GM12878 (cell line): ENCODE results near the gene MAPRE2. TPM values are rescaled to one million over a fixed set of nuclear protein-coding genes. Genes with fewer than 3 reads are reported as not detected.

Source experiments
- ATAC-seq: fragments of 200-7000 bp; cut with Tn5 transposase; 3 replicates; pipeline ENCODE4 v1.9.1; 2020; ENCODE audit warnings: mild to moderate bottlenecking, moderate library complexity
- BruUV-seq: library from RNA; stranded (reverse); fragments of 400-500 nt; replicated peaks from 2 replicates; lab custom pipeline; 2021; lab: Mats Ljungman, UMichigan
- CTCF ChIA-PET: fragments of 300-600 bp; sonication (Branson Sonifier 250); formaldehyde crosslinking; extraction: SDS; loops from one replicate; lab custom pipeline; 2021; ENCODE audit warnings: inconsistent platforms; lab: Yijun Ruan, JAX
- POLR2A ChIA-PET: fragments of 350-600 bp; formaldehyde crosslinking; extraction: SDS; loops from one replicate; lab custom pipeline; 2021; ENCODE audit warnings: inconsistent platforms; lab: Charles Lee
- RAD21 ChIA-PET: fragments of 300-600 bp; sonication (Branson Sonifier 250); formaldehyde crosslinking; loops from one replicate; lab custom pipeline; 2023; ENCODE audit warnings: antibody characterized with exemption; ENCODE audit not compliant: unreplicated experiment; lab: Charles Lee
- SMC1A ChIA-PET: fragments of 300-600 bp; sonication (Branson Sonifier 250); formaldehyde crosslinking; loops from one replicate; lab custom pipeline; 2023; ENCODE audit not compliant: unreplicated experiment, uncharacterized antibody; lab: Charles Lee
- DNase-seq: peaks from one replicate; pipeline ENCODE4 v3.0.0-alpha.2; 2011; ENCODE audit warnings: low read depth, low spot score
- FAIRE-seq: peaks from 3 replicates; lab custom pipeline; 2011; peaks lifted over from hg19 to GRCh38; lab: Jason Lieb, UNC
- H2AFZ ChIP-seq: 2 replicates; pipeline ENCODE4 v1.6.0; 2011; ENCODE audit warnings: low read depth, low read length, control low read depth; ENCODE audit not compliant: control insufficient read depth
- H3K27ac ChIP-seq: 2 replicates; pipeline ENCODE4 v1.5.1; 2011; ENCODE audit warnings: control low read depth; ENCODE audit not compliant: control insufficient read depth, insufficient read depth
- H3K27me3 ChIP-seq, 2 experiments: replicated peaks in 1 of 2; 2 replicates each; pipeline versions ENCODE4 v1.6.0 to v1.6.1; 2011; ENCODE audit warnings: low read length in 1 of 2; ENCODE audit not compliant: control insufficient read depth in 2 of 2, insufficient read depth in 2 of 2
- H3K36me3 ChIP-seq, 2 experiments: 2 replicates each; pipeline ENCODE4 v1.5.1; 2011; ENCODE audit warnings: low read length in 1 of 2; ENCODE audit not compliant: control insufficient read depth in 2 of 2, insufficient read depth in 2 of 2
- H3K4me1 ChIP-seq: 2 replicates; pipeline ENCODE4 v1.6.1; 2011; ENCODE audit warnings: mild to moderate bottlenecking, low read length, moderate library complexity, mixed read lengths; ENCODE audit not compliant: control insufficient read depth, insufficient read depth
- H3K4me2 ChIP-seq: 2 replicates; pipeline ENCODE4 v1.6.0; 2011; ENCODE audit warnings: control low read depth; ENCODE audit not compliant: control insufficient read depth, insufficient read depth
- H3K4me3 ChIP-seq: fragments of 200-600 bp; sonication (generic); 2 replicates; pipeline ENCODE4 v1.5.1; 2016
- H3K79me2 ChIP-seq: 2 replicates; pipeline ENCODE4 v1.6.0; 2011; ENCODE audit warnings: low read length; ENCODE audit not compliant: control insufficient read depth, insufficient read depth
- H3K9ac ChIP-seq: 2 replicates; pipeline ENCODE4 v1.8.0; 2011; ENCODE audit warnings: low read length, control low read depth, mixed read lengths; ENCODE audit not compliant: control insufficient read depth, insufficient read depth
- H3K9me3 ChIP-seq: replicated peaks from 3 replicates; pipeline ENCODE4 v1.5.1; 2011; ENCODE audit warnings: mild to moderate bottlenecking, low read length; ENCODE audit not compliant: control insufficient read depth, insufficient read depth
- H4K20me1 ChIP-seq: 2 replicates; pipeline ENCODE4 v1.6.0; 2011; ENCODE audit not compliant: control insufficient read depth, insufficient read depth
- CREB1 ChIP-seq: IDR thresholded peaks from 2 replicates; pipeline ENCODE4 v1.6.1; 2012; ENCODE audit warnings: low read depth, mild to moderate bottlenecking, inconsistent platforms
- LARP7 ChIP-seq: fragments of 450-650 bp; IDR thresholded peaks from 2 replicates; pipeline ENCODE4 v1.6.1; 2017; ENCODE audit warnings: mild to moderate bottlenecking
- PML ChIP-seq: IDR thresholded peaks from 2 replicates; pipeline ENCODE4 v1.6.1; 2012; ENCODE audit warnings: low read length, inconsistent platforms
- POLR2AphosphoS2 ChIP-seq: IDR thresholded peaks from 2 replicates; pipeline ENCODE4 v1.6.1; 2011; ENCODE audit warnings: low read depth, mild to moderate bottlenecking, low read length, improper control_type of control experiment, moderate library complexity
- SIX5 ChIP-seq: IDR thresholded peaks from 2 replicates; pipeline ENCODE4 v1.6.1; 2011; ENCODE audit warnings: mild to moderate bottlenecking, low read depth, low read length, moderate library complexity; ENCODE audit not compliant: severe bottlenecking
- SPI1 ChIP-seq: IDR thresholded peaks from 2 replicates; pipeline ENCODE4 v1.6.1; 2011; ENCODE audit warnings: low read depth, mild to moderate bottlenecking, low read length, moderate library complexity, borderline replicate concordance; ENCODE audit not compliant: insufficient read depth
- STAT1 ChIP-seq: fragments of 450-650 bp; conservative IDR thresholded peaks from 2 replicates; pipeline ENCODE4 v1.6.1; 2014; ENCODE audit warnings: antibody characterized with exemption, mild to moderate bottlenecking
- ZNF207 ChIP-seq: fragments of 450-650 bp; IDR thresholded peaks from 2 replicates; pipeline ENCODE4 v1.6.1; 2014; ENCODE audit warnings: antibody characterized with exemption, mild to moderate bottlenecking, borderline replicate concordance
- WGBS: methylation state at CpG from one replicate; pipeline ENCODE4 v1.1.6; 2016; ENCODE audit warnings: low lambda C conversion rate; ENCODE audit not compliant: insufficient replicate concordance, insufficient coverage; ENCODE audit errors: missing lambda C conversion rate; 5-methylcytosine and 5-hydroxymethylcytosine counted together
- in situ Hi-C: fragments of 300-500 bp; cut with MboI; formaldehyde crosslinking; loops from 9 replicates; pipeline ENCODE4 v1.14.3; 2018; ENCODE audit warnings: mixed read lengths
- intact Hi-C: fragments of 100-400 bp; cut with micrococcal nuclease; formaldehyde crosslinking; loops from one replicate; pipeline ENCODE4 v1.14.2; 2022; ENCODE audit not compliant: unreplicated experiment
- polyA plus RNA-seq, 11 experiments: library from polyadenylated mRNA; depleted of rRNA in 4 of 11; unstranded in 6 of 11; stranded (reverse) in 5 of 11; fragments of >200 nt; fragmentation: Nextera tagmentation in 4 of 11; fragmentation: Illumina TruSeq in 1 of 11; extraction: Ambion mirVana in 4 of 11; extraction: Trizol in 1 of 11; gene quantifications; 1 replicate in 1 of 11; 2 replicates in 10 of 11; pipeline versions ENCODE4 v1.2.1 to v1.2.3, GENCODE V29; 2011 to 2016; ENCODE audit warnings: inconsistent platforms in 2 of 11, missing spikeins in 2 of 11, low read depth in 1 of 11
- total RNA-seq, 4 experiments: library from RNA; depleted of rRNA in 3 of 4; stranded (reverse); fragments of >200 nt in 3 of 4; fragmentation: Illumina TruSeq in 1 of 4; extraction: Trizol in 1 of 4; gene quantifications; 2 replicates each; pipeline versions ENCODE4 v1.2.1 to v1.2.3, GENCODE V29; 2013 to 2021
- TF ChIP-seq, protein P1 (sequence below): IDR thresholded peaks from 2 replicates; pipeline ENCODE4 v1.6.1; 2012; ENCODE audit warnings: low read depth, low read length, improper control_type of control experiment
- TF ChIP-seq, protein P2 (sequence below): IDR thresholded peaks from 2 replicates; pipeline ENCODE4 v1.6.1; 2011; ENCODE audit warnings: low read depth, mild to moderate bottlenecking, low read length, moderate library complexity, borderline replicate concordance; ENCODE audit errors: extremely low read depth

The MAPRE2 gene
- total and polyA plus RNA-seq, 10 of the 15 experiments (the other 5 are each of a cell fraction or from before 2014, with no cell fraction given) = 11.0 to 50.6 (median 24.0) TPM

DNA sequence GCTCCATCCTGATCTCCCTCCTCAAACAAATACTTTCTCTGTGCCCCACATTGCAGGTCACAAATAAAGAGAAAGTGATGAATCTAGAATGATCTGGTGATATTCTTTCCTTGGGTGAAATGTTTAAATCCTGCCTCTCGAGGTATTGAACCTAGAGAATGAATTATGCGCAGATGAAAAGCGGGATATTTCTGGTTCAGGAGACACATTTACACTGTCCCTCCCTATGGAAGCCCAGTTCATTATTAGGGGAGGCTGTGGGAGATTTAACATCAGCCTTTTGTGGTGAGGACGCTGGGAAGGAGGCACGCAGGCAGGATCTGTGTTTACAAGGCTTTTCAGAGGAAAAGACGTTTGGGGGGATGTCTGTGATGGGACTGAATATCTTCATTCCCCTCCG, 20.6 kb downstream of the MAPRE2 start:
- WGBS = 91% methylated on average over 7 of the region's 7 CpGs
- Histone ChIP-seq H3K9me3 (no peaks in the 10 kb centered on the region), H2AFZ (no peak overlapping the region), H3K4me3 (no peak overlapping the region), H4K20me1 (no peaks in the 10 kb centered on the region), H3K27me3 (no peaks in the 10 kb centered on the region), H3K4me1 (no peaks in the 10 kb centered on the region), H3K27ac (no peak overlapping the region), H3K36me3 (no peaks in the 10 kb centered on the region), H3K4me2 (no peak overlapping the region), H3K9ac (no peak overlapping the region), H3K79me2 (no peaks in the 10 kb centered on the region)
- in situ Hi-C loops (no loop called here), intact Hi-C loops (no loop called here)
- no TSS peak for BruUV-seq
- ChIA-PET SMC1A (interaction anchor here (2.7 kb wide), 1 partner anchor 12 kb away, joined by 15 read pairs; no protein-coding TSS in a partner anchor), CTCF (no interaction called here), POLR2A (no interaction called here), RAD21 (no interaction called here)
- DNase-seq = no peak
- ATAC-seq = no peak
- FAIRE-seq = no peak
- TF ChIP-seq SPI1 (no peak), STAT1 (no peak), SIX5 (no peak), POLR2AphosphoS2 (no peak), ZNF207 (no peak), CREB1 (no peak), LARP7 (no peak), PML (no peak)
- TF ChIP-seq, protein P1, sequence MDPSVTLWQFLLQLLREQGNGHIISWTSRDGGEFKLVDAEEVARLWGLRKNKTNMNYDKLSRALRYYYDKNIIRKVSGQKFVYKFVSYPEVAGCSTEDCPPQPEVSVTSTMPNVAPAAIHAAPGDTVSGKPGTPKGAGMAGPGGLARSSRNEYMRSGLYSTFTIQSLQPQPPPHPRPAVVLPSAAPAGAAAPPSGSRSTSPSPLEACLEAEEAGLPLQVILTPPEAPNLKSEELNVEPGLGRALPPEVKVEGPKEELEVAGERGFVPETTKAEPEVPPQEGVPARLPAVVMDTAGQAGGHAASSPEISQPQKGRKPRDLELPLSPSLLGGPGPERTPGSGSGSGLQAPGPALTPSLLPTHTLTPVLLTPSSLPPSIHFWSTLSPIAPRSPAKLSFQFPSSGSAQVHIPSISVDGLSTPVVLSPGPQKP = no peak
- TF ChIP-seq, protein P2, sequence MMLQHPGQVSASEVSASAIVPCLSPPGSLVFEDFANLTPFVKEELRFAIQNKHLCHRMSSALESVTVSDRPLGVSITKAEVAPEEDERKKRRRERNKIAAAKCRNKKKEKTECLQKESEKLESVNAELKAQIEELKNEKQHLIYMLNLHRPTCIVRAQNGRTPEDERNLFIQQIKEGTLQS = no peak
